ENCODE measurements around the gene A3GALT2.

DNA sequence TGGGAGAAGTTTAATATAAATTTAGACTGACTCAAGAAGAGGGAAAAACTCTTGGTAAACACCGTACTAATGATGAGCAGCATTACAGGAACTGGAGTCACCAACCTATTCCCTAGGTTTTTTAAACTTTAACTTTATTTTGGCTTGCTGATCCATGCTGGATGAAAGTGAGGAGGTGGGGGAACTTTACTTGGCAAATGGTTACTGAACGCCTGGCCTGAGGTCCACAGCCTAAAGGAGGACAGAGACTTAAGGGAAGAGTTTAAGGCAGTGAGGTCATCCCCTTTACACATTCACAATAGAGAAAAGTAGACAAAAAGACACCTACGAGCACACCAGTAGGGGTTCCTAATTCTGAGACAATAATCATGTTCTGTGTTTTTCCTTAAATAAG, 25.6 kb upstream of the A3GALT2 start:
- TF ChIP-seq CTCF (IDR thresholded peaks at IDR 0.05) (no peak), POLR2A (IDR thresholded peaks at IDR 0.05) (no peak)

Data from thyroid gland (tissue), 4 donors.